Astrocyte (in vitro differentiated cells and primary cell): Measurements from ENCODE around the gene SEC23B. TPM values are rescaled to one million over a fixed set of nuclear protein-coding genes. Genes with fewer than 3 reads are reported as not detected.

Source experiments
- microRNA-seq: library from miRNA; unstranded; fragments of <30 nt; microRNA quantifications from one replicate; pipeline ENCODE4 v1.2.0, GENCODE V29; 2020
- total RNA-seq: library from RNA; stranded (reverse); gene quantifications from 2 replicates; pipeline ENCODE4 v1.2.1, GENCODE V29; 2021

SEC23B gene
- total RNA-seq, 1 donor from 2014 or later, result 61.5 TPM

Small RNA genes within 50 kb of the gene (microRNA-seq; reads per million reads assigned to microRNA genes)
- gene MIR3192, result 3.3 reads per million, percentile 9 among the genes with 10 or more reads in this experiment

Other genes with a start within 250 kb of the SEC23B start
- 10.7 and 12.5 TPM in 2 replicates for gene ZNF133, start 219.4 kb upstream of the SEC23B start, total RNA-seq
- 2.3 and 3.0 TPM in 2 replicates for gene DZANK1, start 40.9 kb upstream of the SEC23B start, total RNA-seq
- 11.6 and 12.8 TPM in 2 replicates for gene POLR3F, start 40.5 kb upstream of the SEC23B start, total RNA-seq
- 12.8 and 14.4 TPM in 2 replicates for gene RBBP9, start 10.7 kb upstream of the SEC23B start, total RNA-seq
- 51.3 and 56.9 TPM in 2 replicates for gene SMIM26, start 59.5 kb downstream of the SEC23B start, total RNA-seq
- 38.1 and 40.5 TPM in 2 replicates for gene DTD1, start 80.1 kb downstream of the SEC23B start, total RNA-seq